HFF-Myc (cell line): ENCODE results near the gene CASKIN2.
A peak's percentile ranks its signal among the peaks of the same experiment; 100 is the strongest.

ENCODE experiments used
- DNase-seq: peaks from one replicate; pipeline ENCODE4 v3.0.0-alpha.2; 2011; ENCODE audit warnings: low read depth; ENCODE audit errors: extremely low read depth
- H3K4me3 ChIP-seq: replicated peaks from 2 replicates; pipeline ENCODE4 v1.5.1; 2011; ENCODE audit warnings: low read depth, mild to moderate bottlenecking, control low read depth, low read length
- CTCF ChIP-seq: IDR thresholded peaks from 2 replicates; pipeline ENCODE4 v1.5.1; 2012; ENCODE audit warnings: mild to moderate bottlenecking, low read depth, low read length, control low read depth; ENCODE audit errors: missing control alignments

The CASKIN2 gene

GRCh38 chr17:75515496-75516254 is at the start of gene CASKIN2:
Gene CASKIN2, minus strand, starts transcription at chr17:75515537. Its CDS starts 1,733 bp downstream, at chr17:75513804.
- peak within 1 kb of the TSS; percentile 79 for H3K4me3 ChIP-seq
- peak; percentile 98 for TF ChIP-seq CTCF
- peak; percentile 59 for DNase-seq

GRCh38 chr17:75565066-75565465 is 49.7 kb upstream of the CASKIN2 start:
- no peak for TF ChIP-seq CTCF
- H3K4me3 ChIP-seq: no peak overlapping the region
- DNase-seq: no peak

- DNase-seq: no peak
- no peak overlapping the region for H3K4me3 ChIP-seq
- TF ChIP-seq CTCF: no peak
Observed at GRCh38 chr17:75564195-75564594, 48.9 kb upstream of the CASKIN2 start.

- DNase-seq: no peak
- H3K4me3 ChIP-seq: no peak overlapping the region
- no peak for TF ChIP-seq CTCF
Observed at GRCh38 chr17:75563063-75563758, 47.9 kb upstream of the CASKIN2 start.

- no peak overlapping the region for H3K4me3 ChIP-seq
- no peak for DNase-seq
- TF ChIP-seq CTCF: peak; percentile 3
Observed at GRCh38 chr17:75561927-75562603, 46.7 kb upstream of the CASKIN2 start.

GRCh38 chr17:75559958-75560533 is 44.7 kb upstream of the CASKIN2 start:
- no peak for TF ChIP-seq CTCF
- DNase-seq: no peak
- no peak overlapping the region for H3K4me3 ChIP-seq
